Nephron progenitor cell (in vitro differentiated cells): ENCODE results near the gene AGMO.

ENCODE experiments used
- DNase-seq: peaks from one replicate; pipeline ENCODE4 v3.0.0; 2021
- H3K27ac Mint-ChIP-seq: 2 replicates; pipeline ENCODE4 v1.8.0; 2021; ENCODE audit warnings: mild to moderate bottlenecking, moderate library complexity, mixed read lengths
- H3K27me3 Mint-ChIP-seq: 2 replicates; pipeline ENCODE4 v1.8.0; 2021; ENCODE audit warnings: mild to moderate bottlenecking, low read depth, mixed read lengths; ENCODE audit not compliant: poor library complexity
- H3K36me3 Mint-ChIP-seq: 2 replicates; pipeline ENCODE4 v1.8.0; 2021; ENCODE audit warnings: low read depth, mixed read lengths
- H3K4me1 Mint-ChIP-seq: 2 replicates; pipeline ENCODE4 v1.8.0; 2021; ENCODE audit warnings: mixed read lengths
- H3K4me3 Mint-ChIP-seq: 2 replicates; pipeline ENCODE4 v1.8.0; 2021; ENCODE audit warnings: mild to moderate bottlenecking, moderate library complexity, mixed read lengths
- H3K9me3 Mint-ChIP-seq: 2 replicates; pipeline ENCODE4 v1.8.0; 2021; ENCODE audit warnings: mild to moderate bottlenecking, moderate library complexity, mixed read lengths
- TF ChIP-seq, protein P1 (sequence below): fragments of 200-600 bp; sonication (generic); IDR thresholded peaks from 2 replicates; pipeline ENCODE4 v1.5.0; 2021; ENCODE audit warnings: antibody characterized with exemption

The AGMO gene

DNA sequence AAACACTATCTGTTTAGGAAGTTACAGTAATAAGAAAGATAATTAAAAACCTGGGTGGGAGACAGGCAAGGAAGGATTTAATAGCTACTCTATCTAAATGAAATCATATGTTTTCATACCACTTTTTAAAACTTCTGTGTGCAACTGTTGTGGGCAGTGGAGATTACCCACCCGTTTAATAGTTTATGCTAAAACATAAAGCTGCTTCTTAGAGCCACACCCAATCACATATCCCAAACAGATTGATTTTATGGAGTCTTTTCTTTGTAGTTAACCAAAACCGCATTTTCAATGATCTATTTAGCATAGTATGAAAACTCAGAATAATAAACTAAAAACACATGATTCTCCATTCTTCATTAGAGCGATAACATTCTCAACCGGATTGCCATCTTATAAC, 304.1 kb downstream of the AGMO start:
- H3K36me3 Mint-ChIP-seq, result no peaks in the 10 kb centered on the region
- no peaks in the 10 kb centered on the region for H3K4me1 Mint-ChIP-seq
- H3K4me3 Mint-ChIP-seq, result no peak overlapping the region
- H3K27me3 Mint-ChIP-seq, result no peaks in the 10 kb centered on the region
- TF ChIP-seq, protein P1, sequence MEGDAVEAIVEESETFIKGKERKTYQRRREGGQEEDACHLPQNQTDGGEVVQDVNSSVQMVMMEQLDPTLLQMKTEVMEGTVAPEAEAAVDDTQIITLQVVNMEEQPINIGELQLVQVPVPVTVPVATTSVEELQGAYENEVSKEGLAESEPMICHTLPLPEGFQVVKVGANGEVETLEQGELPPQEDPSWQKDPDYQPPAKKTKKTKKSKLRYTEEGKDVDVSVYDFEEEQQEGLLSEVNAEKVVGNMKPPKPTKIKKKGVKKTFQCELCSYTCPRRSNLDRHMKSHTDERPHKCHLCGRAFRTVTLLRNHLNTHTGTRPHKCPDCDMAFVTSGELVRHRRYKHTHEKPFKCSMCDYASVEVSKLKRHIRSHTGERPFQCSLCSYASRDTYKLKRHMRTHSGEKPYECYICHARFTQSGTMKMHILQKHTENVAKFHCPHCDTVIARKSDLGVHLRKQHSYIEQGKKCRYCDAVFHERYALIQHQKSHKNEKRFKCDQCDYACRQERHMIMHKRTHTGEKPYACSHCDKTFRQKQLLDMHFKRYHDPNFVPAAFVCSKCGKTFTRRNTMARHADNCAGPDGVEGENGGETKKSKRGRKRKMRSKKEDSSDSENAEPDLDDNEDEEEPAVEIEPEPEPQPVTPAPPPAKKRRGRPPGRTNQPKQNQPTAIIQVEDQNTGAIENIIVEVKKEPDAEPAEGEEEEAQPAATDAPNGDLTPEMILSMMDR, result no peak
- DNase-seq, result no peak
- peaks cover 12% of the 10 kb centered on the region for H3K9me3 Mint-ChIP-seq
- H3K27ac Mint-ChIP-seq, result no peak overlapping the region

DNA sequence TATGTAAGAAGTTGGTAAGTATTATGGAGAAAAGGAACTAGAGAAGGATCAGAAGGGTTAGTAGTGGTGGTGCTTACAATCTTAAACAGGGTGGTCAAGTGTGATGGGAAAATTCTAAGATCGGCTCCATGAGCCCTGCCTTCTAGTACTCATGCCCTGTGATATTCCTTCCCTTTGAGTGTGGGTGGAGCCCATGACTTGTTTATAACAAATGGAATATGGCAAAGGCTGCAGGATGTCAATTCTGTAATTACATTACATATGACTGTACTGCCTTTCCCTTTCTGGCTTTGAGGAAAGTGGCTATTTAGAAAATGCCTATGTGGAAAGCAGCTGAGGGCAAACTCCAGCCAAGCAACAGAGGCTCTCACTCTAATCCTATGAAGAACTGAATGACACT, 309.6 kb downstream of the AGMO start:
- Mint-ChIP-seq H3K4me1 (no peaks in the 10 kb centered on the region), H3K9me3 (no peaks in the 10 kb centered on the region), H3K27me3 (no peaks in the 10 kb centered on the region), H3K4me3 (no peak overlapping the region), H3K27ac (no peak overlapping the region), H3K36me3 (no peaks in the 10 kb centered on the region)
- TF ChIP-seq, protein P1, result no peak
- no peak for DNase-seq

DNA sequence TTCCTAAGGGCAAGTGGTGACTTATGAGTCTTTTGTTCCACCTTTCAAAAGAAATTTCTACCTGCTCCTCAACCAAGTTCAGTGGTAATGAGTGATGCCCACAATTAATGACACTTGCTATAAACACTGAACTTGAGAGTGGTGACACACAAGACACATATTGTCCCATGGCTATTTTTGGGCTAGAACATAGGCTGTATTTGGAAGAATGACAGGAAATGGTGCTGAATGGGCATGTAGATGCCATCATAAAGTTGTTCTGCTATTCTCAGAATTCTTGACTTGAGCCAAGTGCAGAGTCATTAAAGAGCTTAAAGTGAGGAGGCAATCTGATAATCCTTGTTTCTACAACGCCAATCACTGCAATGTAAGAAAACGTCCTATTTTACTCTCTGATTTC, 313.3 kb downstream of the AGMO start:
- DNase-seq, result no peak
- TF ChIP-seq, protein P1, result no peak
- Mint-ChIP-seq H3K4me3 (no peak overlapping the region), H3K9me3 (no peaks in the 10 kb centered on the region), H3K36me3 (no peaks in the 10 kb centered on the region), H3K27me3 (no peaks in the 10 kb centered on the region), H3K27ac (no peak overlapping the region), H3K4me1 (no peaks in the 10 kb centered on the region)

DNA sequence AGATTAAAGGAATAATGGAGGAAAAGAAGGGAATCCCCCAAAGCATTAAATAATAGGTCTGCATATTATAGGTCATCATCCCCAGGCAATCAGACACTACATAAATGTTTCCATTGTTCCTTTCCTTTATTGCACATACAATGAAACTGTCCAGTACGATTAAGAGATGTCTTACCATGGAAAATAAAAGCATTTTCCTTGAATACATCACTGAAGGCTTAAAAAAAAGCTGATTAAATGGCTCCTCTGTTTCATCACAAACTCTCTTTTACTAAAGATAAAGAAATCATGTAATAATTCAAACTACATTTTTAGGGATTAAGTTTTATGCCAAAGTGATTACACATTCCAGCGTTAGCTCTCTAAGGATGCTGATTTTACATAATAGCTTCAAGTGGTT, 316.0 kb downstream of the AGMO start:
- Mint-ChIP-seq H3K4me1 (no peaks in the 10 kb centered on the region), H3K27ac (no peak overlapping the region), H3K36me3 (no peaks in the 10 kb centered on the region), H3K27me3 (no peaks in the 10 kb centered on the region), H3K4me3 (no peak overlapping the region), H3K9me3 (no peaks in the 10 kb centered on the region)
- TF ChIP-seq, protein P1, result no peak
- no peak for DNase-seq

DNA sequence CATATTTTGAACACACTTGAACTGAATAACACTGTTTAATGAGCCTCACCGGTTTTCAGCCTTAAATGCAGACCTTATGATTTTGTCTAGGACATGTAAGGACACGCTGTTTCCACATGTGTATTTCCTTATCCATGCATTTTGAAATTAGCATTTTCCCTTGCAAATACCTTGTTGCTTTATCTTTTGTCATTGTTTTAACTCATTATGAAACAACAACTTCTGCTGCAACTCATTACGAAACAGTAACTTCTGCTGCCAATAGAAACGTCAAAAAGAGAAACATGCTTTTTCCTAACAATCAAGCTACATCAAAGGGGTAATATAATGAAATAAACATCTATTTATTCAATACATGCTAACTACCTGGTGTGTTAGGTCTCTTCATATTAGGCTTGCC, 322.0 kb downstream of the AGMO start:
- Mint-ChIP-seq H3K4me3 (no peak overlapping the region), H3K27ac (no peak overlapping the region), H3K36me3 (no peaks in the 10 kb centered on the region), H3K27me3 (no peaks in the 10 kb centered on the region), H3K4me1 (peaks cover 11% of the 10 kb centered on the region), H3K9me3 (no peaks in the 10 kb centered on the region)
- no peak for DNase-seq
- TF ChIP-seq, protein P1, result no peak

DNA sequence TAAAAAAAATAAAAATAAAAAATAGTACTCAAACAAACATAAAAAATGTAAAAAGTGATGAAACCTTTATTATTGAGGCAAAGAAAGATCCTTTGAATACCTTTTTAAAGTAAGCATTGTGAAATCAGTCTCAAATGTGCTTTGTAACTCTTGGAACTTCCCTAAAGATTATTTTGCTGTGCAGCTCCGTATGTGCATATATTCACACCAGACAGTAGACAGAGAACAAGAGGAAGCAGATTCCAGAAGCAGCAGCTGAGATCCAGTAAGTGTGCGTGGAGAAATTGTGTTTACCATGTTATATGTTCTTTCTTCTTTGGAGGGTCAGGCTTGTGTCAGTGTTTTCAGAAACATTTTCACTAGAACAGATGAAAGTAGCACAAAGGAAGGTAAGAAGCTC, 324.9 kb downstream of the AGMO start:
- H3K4me3 Mint-ChIP-seq, result no peak overlapping the region
- no peaks in the 10 kb centered on the region for H3K36me3 Mint-ChIP-seq
- TF ChIP-seq, protein P1, result no peak

More for the DNA sequence above, 324.9 kb downstream of the AGMO start:
- Mint-ChIP-seq H3K9me3 (no peaks in the 10 kb centered on the region), H3K27ac (peak overlapping the region; percentile 51), H3K4me1 (peaks cover 11% of the 10 kb centered on the region), H3K27me3 (no peaks in the 10 kb centered on the region)
- no peak for DNase-seq
